HepG2 (cell line): ENCODE measurements around the gene LRBA. TPM values are rescaled to one million over a fixed set of nuclear protein-coding genes. Genes with fewer than 3 reads are reported as not detected.

ENCODE experiments used
- BRCA1 ChIP-seq: sonication (generic); formaldehyde crosslinking; IDR thresholded peaks from 2 replicates; pipeline ENCODE4 v1.4.0; 2020; ENCODE audit warnings: missing genetic modification reagents
- MIXL1 ChIP-seq: IDR thresholded peaks from 2 replicates; pipeline ENCODE4 v1.6.1; 2016
- MLXIP ChIP-seq: sonication (generic); formaldehyde crosslinking; IDR thresholded peaks from 2 replicates; pipeline ENCODE4 v1.9.0; 2021; ENCODE audit warnings: missing genetic modification reagents, borderline replicate concordance
- NCOA5 ChIP-seq: sonication (generic); formaldehyde crosslinking; IDR thresholded peaks from 2 replicates; pipeline ENCODE4 v1.4.0; 2020; ENCODE audit warnings: missing genetic modification reagents
- PAF1 ChIP-seq: IDR thresholded peaks from 2 replicates; pipeline ENCODE4 v1.6.1; 2016; ENCODE audit warnings: missing genetic modification reagents, missing compliant biosample characterization
- PAX8 ChIP-seq: sonication (generic); formaldehyde crosslinking; IDR thresholded peaks from 2 replicates; pipeline ENCODE4 v1.8.0; 2022; ENCODE audit warnings: mild to moderate bottlenecking, missing genetic modification reagents, borderline replicate concordance
- ZNF496 ChIP-seq: sonication (generic); formaldehyde crosslinking; IDR thresholded peaks from 2 replicates; pipeline ENCODE4 v1.8.1; 2023; ENCODE audit warnings: mild to moderate bottlenecking, moderate library complexity, missing genetic modification reagents; ENCODE audit not compliant: insufficient replicate concordance
- ZNF646 ChIP-seq: sonication (generic); formaldehyde crosslinking; IDR thresholded peaks from 2 replicates; pipeline ENCODE4 v1.9.0; 2021; ENCODE audit warnings: mild to moderate bottlenecking, missing genetic modification reagents
- ZNF691 ChIP-seq: sonication (generic); formaldehyde crosslinking; IDR thresholded peaks from 2 replicates; pipeline ENCODE4 v1.4.0; 2020; ENCODE audit warnings: missing genetic modification reagents, low read depth, mild to moderate bottlenecking, borderline replicate concordance
- polyA plus RNA-seq, 8 experiments: library from polyadenylated mRNA; depleted of rRNA in 3 of 8; stranded (reverse) in 7 of 8; unstranded in 1 of 8; fragments of >200 nt; fragmentation: Illumina TruSeq in 4 of 8; extraction: Trizol in 4 of 8; gene quantifications; 2 replicates each; pipeline versions ENCODE4 v1.2.1 to v1.2.3, GENCODE V29; 2011 to 2016; ENCODE audit warnings: low read depth in 4 of 8, missing spikeins in 1 of 8, mixed read lengths in 1 of 8; ENCODE audit not compliant: insufficient read depth in 1 of 8
- total RNA-seq, 5 experiments: library from RNA; depleted of rRNA; stranded (reverse); fragments of >200 nt; fragmentation: Illumina TruSeq; extraction: Trizol; gene quantifications; 2 replicates each; pipeline ENCODE4 v1.2.3, GENCODE V29; 2016; ENCODE audit warnings: low read depth in 1 of 5

The LRBA gene
- total and polyA plus RNA-seq, 2 of the 13 experiments (the other 11 are each of a cell fraction or from before 2014, with no cell fraction given): 21.0 to 37.2 TPM

GRCh38 chr4:150237110-150237872 is 777.8 kb downstream of the LRBA start (continued):
- TF ChIP-seq MLXIP (no peak), ZNF646 (no peak), PAF1 (no peak), NCOA5 (CRISPR knock-in tag) (no peak), PAX8 (CRISPR knock-in tag) (no peak), ZNF496 (no peak), ZNF691 (CRISPR knock-in tag) (no peak), BRCA1 (CRISPR knock-in tag) (no peak), MIXL1 (CRISPR knock-in tag) (no peak)
